Duodenal mucosa (tissue), 2 donors: ENCODE measurements around the gene SYNJ2.
A peak's percentile ranks its signal among the peaks of the same experiment; 100 is the strongest.
"Not testable (repeated sequence)": the region's sequence is repeated elsewhere in the genome, so short reads cannot be mapped to it uniquely, and the experiment has no call there.

Experiments
- H3K27ac ChIP-seq: one replicate; pipeline ENCODE4 v1.7.0; 2013; ENCODE audit warnings: low read depth, low read length
- H3K27me3 ChIP-seq, 2 donors: one replicate each; pipeline ENCODE4 v1.7.0; 2013; ENCODE audit warnings: low read length in 2 of 2, control low read depth in 1 of 2; ENCODE audit not compliant: insufficient read depth in 2 of 2, control insufficient read depth in 1 of 2
- H3K36me3 ChIP-seq, 2 donors: one replicate each; pipeline ENCODE4 v1.7.0; 2013; ENCODE audit warnings: low read length in 2 of 2, control low read depth in 1 of 2; ENCODE audit not compliant: insufficient read depth in 2 of 2, control insufficient read depth in 1 of 2
- H3K4me1 ChIP-seq, 2 donors: one replicate each; pipeline ENCODE4 v1.7.0; 2013; ENCODE audit warnings: low read length in 2 of 2, control low read depth in 1 of 2; ENCODE audit not compliant: insufficient read depth in 2 of 2, control insufficient read depth in 1 of 2
- H3K4me3 ChIP-seq, 2 donors: one replicate each; pipeline ENCODE4 v1.7.0; 2013; ENCODE audit warnings: low read length in 2 of 2, low read depth in 1 of 2
- H3K9ac ChIP-seq, 2 donors: one replicate each; pipeline ENCODE4 v1.7.0; 2013; ENCODE audit warnings: low read length in 2 of 2, low read depth in 1 of 2
- H3K9me3 ChIP-seq, 2 donors: one replicate each; pipeline ENCODE4 v1.7.0; 2013; ENCODE audit warnings: low read length in 2 of 2, control low read depth in 1 of 2; ENCODE audit not compliant: control insufficient read depth in 1 of 2

SYNJ2 gene, protein sequence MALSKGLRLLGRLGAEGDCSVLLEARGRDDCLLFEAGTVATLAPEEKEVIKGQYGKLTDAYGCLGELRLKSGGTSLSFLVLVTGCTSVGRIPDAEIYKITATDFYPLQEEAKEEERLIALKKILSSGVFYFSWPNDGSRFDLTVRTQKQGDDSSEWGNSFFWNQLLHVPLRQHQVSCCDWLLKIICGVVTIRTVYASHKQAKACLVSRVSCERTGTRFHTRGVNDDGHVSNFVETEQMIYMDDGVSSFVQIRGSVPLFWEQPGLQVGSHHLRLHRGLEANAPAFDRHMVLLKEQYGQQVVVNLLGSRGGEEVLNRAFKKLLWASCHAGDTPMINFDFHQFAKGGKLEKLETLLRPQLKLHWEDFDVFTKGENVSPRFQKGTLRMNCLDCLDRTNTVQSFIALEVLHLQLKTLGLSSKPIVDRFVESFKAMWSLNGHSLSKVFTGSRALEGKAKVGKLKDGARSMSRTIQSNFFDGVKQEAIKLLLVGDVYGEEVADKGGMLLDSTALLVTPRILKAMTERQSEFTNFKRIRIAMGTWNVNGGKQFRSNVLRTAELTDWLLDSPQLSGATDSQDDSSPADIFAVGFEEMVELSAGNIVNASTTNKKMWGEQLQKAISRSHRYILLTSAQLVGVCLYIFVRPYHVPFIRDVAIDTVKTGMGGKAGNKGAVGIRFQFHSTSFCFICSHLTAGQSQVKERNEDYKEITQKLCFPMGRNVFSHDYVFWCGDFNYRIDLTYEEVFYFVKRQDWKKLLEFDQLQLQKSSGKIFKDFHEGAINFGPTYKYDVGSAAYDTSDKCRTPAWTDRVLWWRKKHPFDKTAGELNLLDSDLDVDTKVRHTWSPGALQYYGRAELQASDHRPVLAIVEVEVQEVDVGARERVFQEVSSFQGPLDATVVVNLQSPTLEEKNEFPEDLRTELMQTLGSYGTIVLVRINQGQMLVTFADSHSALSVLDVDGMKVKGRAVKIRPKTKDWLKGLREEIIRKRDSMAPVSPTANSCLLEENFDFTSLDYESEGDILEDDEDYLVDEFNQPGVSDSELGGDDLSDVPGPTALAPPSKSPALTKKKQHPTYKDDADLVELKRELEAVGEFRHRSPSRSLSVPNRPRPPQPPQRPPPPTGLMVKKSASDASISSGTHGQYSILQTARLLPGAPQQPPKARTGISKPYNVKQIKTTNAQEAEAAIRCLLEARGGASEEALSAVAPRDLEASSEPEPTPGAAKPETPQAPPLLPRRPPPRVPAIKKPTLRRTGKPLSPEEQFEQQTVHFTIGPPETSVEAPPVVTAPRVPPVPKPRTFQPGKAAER (N-terminal part only)

DNA sequence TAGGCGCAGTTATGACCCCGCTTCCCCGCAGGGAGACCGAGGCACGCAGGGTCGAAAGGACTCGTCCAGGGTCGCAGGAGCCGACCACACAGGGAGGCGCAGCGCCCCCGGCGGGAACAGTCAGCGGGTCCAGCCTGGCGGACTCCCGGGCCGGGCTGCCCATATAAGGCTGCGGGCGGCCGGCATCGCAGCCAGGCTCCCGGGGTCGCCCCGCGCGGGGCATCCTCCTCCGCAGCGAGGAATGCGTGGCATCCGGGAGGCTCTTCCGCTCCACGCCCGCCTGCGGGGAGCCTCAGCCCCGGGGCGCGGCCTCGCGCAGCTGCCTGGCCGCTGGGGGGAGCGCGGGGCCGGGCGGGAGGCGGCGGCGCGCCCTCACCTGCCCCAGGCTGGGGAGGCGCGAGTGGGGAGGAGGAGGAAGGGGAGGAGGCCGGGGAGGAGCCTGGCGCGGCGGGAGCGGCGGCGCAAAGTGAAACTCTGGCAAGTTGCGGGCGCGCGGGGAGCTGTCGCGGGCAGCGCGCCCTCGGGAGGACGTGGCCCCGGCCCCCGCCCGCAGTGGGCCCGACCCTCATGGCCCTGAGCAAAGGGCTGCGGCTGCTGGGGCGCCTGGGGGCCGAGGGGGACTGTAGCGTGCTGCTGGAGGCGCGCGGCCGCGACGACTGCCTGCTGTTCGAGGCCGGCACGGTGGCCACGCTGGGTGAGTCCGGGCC is at the start of gene SYNJ2:
TSS of gene SYNJ2 (plus strand) at position 469 of the 707 bp plus-strand sequence. CDS start at position 568, 99 bp downstream.
- peak within 1 kb of the TSS; percentile 75 to 81 for H3K4me3 ChIP-seq
- H3K9me3 ChIP-seq, result no peaks in the 10 kb centered on the region
- peak within 1 kb of the TSS; percentile 74 to 85 for H3K9ac ChIP-seq
- no peaks in the 10 kb centered on the region for H3K27me3 ChIP-seq
- H3K4me1 ChIP-seq, result peaks cover 38 to 41% of the 10 kb centered on the region in 2 donors
- H3K27ac ChIP-seq, result peak within 1 kb of the TSS; percentile 51
- no peaks in the 10 kb centered on the region for H3K36me3 ChIP-seq

DNA sequence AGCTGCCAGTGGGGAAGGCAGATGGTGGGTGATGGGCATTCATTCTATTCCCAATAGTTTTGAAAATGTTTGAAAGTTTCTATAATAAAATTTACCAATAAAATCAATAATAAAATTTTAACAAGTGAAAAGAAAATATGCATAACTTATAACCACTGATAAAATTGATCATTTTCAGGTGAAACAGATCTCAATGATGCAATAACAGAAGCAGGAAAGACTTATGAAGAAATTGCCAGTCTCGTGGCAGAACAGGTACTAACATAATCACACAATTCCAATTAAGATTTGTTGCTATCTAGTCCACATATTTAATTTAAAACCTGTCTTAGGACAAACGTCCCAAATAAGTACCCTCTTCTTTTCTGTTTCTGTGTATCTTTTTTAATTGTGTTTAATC is 45.9 kb upstream of the SYNJ2 start:
- Histone ChIP-seq H3K9me3 (no peaks in the 10 kb centered on the region), H3K27ac (no peak overlapping the region), H3K36me3 (peaks cover 17 to 79% of the 10 kb centered on the region in 2 donors), H3K4me1 (peaks cover 0 to 10% of the 10 kb centered on the region in 2 donors), H3K4me3 (no peak overlapping the region), H3K27me3 (no peaks in the 10 kb centered on the region), H3K9ac (no peak overlapping the region)

DNA sequence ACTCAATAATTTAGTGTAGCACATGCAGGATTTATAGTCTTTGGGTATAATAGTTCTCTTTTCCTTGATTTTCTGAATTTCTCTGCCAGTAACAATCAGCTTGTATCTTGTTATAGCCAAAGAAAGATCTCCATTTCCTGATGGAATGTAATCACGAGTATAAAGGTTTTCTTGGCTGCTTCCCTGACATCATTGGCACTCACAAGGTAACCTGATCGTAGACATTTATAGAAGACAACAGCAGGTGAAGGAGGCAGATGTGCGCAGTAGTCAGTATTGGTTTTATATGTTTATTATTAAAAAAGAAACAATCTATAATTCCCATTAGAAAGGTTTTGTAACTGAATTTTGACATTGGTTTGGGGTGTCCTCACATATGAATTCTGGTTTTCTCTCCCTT is 44.3 kb upstream of the SYNJ2 start:
- no peak overlapping the region for H3K27ac ChIP-seq
- H3K9ac ChIP-seq, result no peak overlapping the region
- no peaks in the 10 kb centered on the region for H3K9me3 ChIP-seq
- H3K4me3 ChIP-seq, result no peak overlapping the region
- H3K27me3 ChIP-seq, result no peaks in the 10 kb centered on the region
- peaks cover 17 to 81% of the 10 kb centered on the region in 2 donors for H3K36me3 ChIP-seq
- H3K4me1 ChIP-seq, result peaks cover 0 to 14% of the 10 kb centered on the region in 2 donors

DNA sequence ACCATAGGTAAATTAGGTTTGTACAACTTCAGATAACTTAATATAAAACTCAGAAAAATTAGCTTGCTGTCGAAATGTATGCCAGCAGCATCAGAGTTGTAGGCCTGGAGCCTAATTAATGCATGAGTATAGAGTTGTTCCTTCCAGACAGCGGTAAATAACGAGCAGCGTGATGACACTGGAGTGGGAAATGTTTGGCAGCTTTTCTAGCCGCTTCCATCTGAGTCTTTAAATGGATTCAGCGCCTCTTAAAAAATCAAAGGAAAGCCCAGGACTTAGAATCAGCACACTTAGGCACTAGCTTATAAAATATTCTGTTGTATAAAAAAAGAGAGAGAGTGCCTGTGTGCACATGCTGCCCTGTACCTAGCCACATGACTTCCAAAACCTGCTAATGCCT is 43.7 kb upstream of the SYNJ2 start:
- H3K4me3 ChIP-seq, result no peak overlapping the region
- no peaks in the 10 kb centered on the region for H3K27me3 ChIP-seq
- H3K4me1 ChIP-seq, result peaks cover 0 to 14% of the 10 kb centered on the region in 2 donors
- H3K36me3 ChIP-seq, result peaks cover 20 to 80% of the 10 kb centered on the region in 2 donors
- no peaks in the 10 kb centered on the region for H3K9me3 ChIP-seq
- H3K27ac ChIP-seq, result no peak overlapping the region
- H3K9ac ChIP-seq, result no peak overlapping the region

DNA sequence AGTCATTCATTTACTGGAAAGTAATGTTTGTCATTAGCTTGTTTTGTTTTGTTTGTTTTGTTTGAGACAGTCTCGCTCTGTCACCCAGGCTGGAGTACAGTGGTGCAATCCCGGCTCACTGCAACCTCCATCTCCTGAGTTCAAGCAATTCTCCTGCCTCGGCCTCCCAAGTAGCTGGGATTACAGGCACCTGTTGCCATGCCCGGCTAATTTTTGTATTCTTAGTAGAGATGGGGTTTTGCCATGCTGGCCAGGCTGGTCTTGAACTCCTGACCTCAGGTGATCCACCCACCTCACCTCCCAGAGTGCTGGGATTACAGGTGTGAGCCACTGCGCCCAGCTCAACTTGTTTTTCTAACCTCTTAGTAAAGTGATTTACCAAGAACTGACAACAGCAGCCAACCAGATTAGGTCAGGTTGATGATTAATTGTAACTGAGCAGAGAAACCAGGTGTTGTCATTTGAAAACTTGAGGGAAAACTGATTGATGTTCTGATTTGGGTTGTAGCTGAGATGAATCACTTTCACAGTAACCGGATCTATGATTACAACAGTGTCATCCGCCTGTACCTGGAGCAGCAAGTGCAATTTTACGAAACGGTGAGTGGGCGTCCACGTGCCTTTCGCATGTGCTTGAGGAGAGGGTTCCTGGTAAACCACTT is 41.2 kb upstream of the SYNJ2 start:
- not testable (repeated sequence) for H3K4me3 ChIP-seq, H3K9ac ChIP-seq, H3K27me3 ChIP-seq, H3K9me3 ChIP-seq, H3K27ac ChIP-seq
- peaks cover 16 to 82% of the 10 kb centered on the region in 2 donors for H3K36me3 ChIP-seq
- peaks cover 0 to 14% of the 10 kb centered on the region in 2 donors for H3K4me1 ChIP-seq

DNA sequence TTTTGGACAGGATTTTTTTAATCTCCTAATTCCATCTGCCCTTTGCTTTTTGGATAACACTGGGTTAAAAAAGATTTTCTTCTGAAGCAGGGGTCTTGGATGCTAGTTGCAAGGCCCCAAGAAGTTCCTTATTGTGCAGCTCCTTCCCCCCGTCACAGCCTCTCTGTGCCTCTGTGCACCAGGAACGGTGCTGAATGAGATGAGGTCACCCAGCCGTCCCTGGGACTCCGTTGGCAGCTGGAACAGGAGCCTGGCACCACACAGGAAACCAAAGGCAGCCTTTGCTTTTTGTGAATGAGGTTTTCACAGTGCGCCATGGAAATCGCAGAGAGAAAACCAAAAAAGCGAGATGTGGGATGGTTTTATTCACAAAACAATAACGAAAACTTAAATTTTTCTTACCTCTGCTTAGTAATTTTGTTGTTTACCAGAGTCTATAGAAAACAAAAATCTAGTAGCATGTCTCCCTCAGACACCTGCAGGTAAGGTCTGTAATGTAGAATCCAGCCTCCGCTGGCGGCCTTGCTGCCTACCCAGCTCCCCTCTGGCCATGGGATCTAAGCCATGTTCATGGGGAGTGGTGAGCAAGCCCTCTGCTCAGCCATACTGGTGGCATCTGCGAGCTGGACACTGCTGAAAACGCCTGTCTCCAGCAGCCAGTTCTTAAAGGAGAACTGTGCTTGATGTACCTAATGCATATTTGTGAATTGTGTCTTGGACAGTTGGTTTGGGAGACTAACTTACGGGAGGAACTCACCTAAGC is 40.4 kb upstream of the SYNJ2 start:
- no peak overlapping the region for H3K9ac ChIP-seq
- peaks cover 0 to 14% of the 10 kb centered on the region in 2 donors for H3K4me1 ChIP-seq
- no peaks in the 10 kb centered on the region for H3K27me3 ChIP-seq
- no peak overlapping the region for H3K27ac ChIP-seq
- no peak overlapping the region for H3K4me3 ChIP-seq
- H3K36me3 ChIP-seq, result peaks cover 16 to 78% of the 10 kb centered on the region in 2 donors
- H3K9me3 ChIP-seq, result no peaks in the 10 kb centered on the region

DNA sequence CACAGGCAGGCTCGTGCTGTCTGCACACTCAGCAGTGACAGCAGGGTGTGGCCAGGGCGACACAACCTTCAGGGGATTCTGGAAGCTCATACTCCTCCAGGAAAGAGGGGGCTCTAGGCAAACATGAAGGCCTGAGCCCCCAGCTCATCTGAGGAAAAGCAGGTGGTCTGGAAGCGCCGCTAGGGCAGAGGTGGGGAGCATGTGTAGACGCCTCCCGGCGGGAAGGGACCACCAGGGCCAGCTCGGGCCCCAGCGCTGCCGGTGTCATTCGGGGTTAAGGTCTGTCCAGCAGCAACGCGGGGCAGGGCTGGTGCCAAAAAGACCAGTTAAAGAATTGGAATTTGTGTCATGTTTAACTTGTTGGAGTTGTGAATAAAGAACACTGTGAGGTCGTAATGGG is 39.3 kb upstream of the SYNJ2 start:
- H3K27ac ChIP-seq, result no peak overlapping the region
- no peak overlapping the region for H3K9ac ChIP-seq
- H3K9me3 ChIP-seq, result no peaks in the 10 kb centered on the region
- no peaks in the 10 kb centered on the region for H3K27me3 ChIP-seq
- peaks cover 0 to 14% of the 10 kb centered on the region in 2 donors for H3K4me1 ChIP-seq
- H3K36me3 ChIP-seq, result peaks cover 16 to 69% of the 10 kb centered on the region in 2 donors
- no peak overlapping the region for H3K4me3 ChIP-seq

DNA sequence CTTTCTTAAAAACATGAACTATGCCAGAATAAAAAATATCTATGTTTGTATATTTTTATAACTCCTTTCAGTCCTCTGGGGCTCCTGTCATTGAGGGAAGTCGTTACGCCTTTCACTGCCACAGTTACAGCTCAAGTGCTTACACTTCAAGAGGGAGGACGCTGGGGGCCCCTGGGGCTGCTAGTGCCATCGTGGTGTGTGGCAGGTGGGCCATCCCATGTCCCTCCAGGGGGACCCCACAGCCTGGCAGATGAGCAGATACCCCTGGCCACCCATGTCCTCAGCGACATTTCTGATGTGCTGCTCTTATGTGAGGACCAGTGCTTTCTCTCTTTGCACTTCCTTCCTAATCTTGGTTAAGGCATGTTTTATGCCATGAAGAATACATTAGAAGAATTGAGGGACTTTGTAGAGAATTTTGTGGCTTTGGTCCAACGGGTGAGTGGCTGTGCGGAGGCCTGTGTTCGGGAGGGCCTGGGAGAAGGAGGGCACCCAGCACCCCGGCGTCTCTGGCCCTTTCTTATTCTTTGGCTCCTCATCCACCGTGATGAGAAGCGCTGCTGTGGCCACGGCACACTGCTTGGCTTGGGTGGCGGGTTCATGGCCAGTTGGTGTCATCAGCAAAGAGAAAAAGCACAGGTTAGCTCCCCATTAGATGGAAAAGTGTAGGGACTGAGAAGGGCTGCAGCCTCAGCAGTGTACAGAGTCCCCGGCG is 38.3 kb upstream of the SYNJ2 start:
- Histone ChIP-seq H3K4me3 (no peak overlapping the region), H3K27ac (no peak overlapping the region), H3K9ac (no peak overlapping the region), H3K27me3 (no peaks in the 10 kb centered on the region), H3K36me3 (peaks cover 16 to 63% of the 10 kb centered on the region in 2 donors), H3K9me3 (no peaks in the 10 kb centered on the region), H3K4me1 (peaks cover 0 to 14% of the 10 kb centered on the region in 2 donors)
